ENCODE data around the gene NECTIN3.

- no peak for TF ChIP-seq FOXP2 (optimal IDR thresholded peaks at IDR 0.05; ENCODE audit: borderline replicate concordance, extremely low read depth, extremely low read length, insufficient read depth)
- no peak for TF ChIP-seq REST (IDR thresholded peaks at IDR 0.05; ENCODE audit: insufficient read depth in 1 of 2, low read depth in 2 of 2, low read length in 2 of 2)
- no peak for TF ChIP-seq TAF1 (IDR thresholded peaks at IDR 0.05; ENCODE audit: borderline replicate concordance, insufficient read depth, low read length)
- no peak for TF ChIP-seq POLR2AphosphoS5 (IDR thresholded peaks at IDR 0.05; ENCODE audit: low read depth, low read length)
These were observed 38.1 kb upstream of the NECTIN3 start for GRCh38 chr3:111033470-111034050.
